ENCODE measurements around the gene GFOD1.
A peak's percentile ranks its signal among the peaks of the same experiment; 100 is the strongest.

GFOD1 gene

DNA sequence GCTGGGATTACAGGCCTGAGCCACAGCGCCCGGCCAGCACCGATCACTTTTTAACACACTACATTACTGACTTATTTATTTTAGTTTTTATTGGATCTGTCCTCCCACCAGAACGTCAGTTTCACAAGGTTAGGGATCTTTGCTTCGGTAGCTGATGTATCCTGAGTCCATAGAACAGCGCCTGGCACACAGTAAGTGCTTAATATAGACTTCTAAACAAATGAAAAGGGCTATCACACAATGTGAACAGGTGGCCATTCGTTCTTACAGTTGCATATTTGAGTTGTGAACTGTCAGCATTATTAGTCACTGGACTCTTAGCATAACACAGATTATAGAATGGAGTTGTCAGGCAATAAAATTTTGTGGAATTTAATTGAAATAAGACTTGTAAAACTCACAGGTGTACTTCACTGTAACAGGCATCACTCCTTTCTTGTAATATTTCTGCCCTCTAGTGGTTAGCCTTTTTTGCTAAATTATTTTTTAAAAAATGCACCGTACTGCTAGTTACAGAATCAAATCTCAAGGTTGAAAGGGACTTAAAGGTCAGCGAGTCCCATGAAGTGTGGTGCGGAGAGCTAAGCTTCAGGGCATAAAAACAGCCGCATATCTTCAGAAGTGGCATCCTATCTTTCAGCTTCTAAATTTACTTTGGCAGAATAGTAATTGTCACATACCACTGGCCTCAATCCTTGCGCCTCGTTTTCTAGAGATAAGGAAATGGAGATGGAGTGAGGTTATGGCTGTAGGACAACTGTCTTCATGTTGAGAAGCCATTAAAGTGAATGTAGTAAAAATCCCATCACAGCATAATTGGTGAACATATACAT lies 155.7 kb downstream of the GFOD1 start:
- Histone ChIP-seq H4K20me1 (ENCODE audit: control insufficient read depth, insufficient read depth, low read depth, low read length) (no peaks in the 10 kb centered on the region), H3K4me2 (ENCODE audit: low read length) (no peak overlapping the region), H3K9me3 (ENCODE audit: control insufficient read depth, insufficient read depth, low read length) (no peaks in the 10 kb centered on the region), H3K9me2 (replicated peaks; ENCODE audit: control insufficient read depth, low read length) (no peaks in the 10 kb centered on the region), H3K36me3 (ENCODE audit: control insufficient read depth, low read length) (no peaks in the 10 kb centered on the region), H3K27me3 (ENCODE audit: control insufficient read depth, low read length) (no peaks in the 10 kb centered on the region), H3K4me1 (ENCODE audit: control insufficient read depth, low read length) (peaks cover 21% of the 10 kb centered on the region), H3F3A (ENCODE audit: control insufficient read depth, insufficient read depth) (peaks cover 6% of the 10 kb centered on the region; the same call in 1 of the 2 replicates), H3K4me3 (ENCODE audit: low read length) (no peak overlapping the region), H3K27ac (ENCODE audit: low read depth, low read length) (no peak overlapping the region), H3K79me2 (ENCODE audit: control insufficient read depth, low read length) (peaks cover 6% of the 10 kb centered on the region; the same call in 1 of the 2 replicates)
- TF ChIP-seq, protein P1, sequence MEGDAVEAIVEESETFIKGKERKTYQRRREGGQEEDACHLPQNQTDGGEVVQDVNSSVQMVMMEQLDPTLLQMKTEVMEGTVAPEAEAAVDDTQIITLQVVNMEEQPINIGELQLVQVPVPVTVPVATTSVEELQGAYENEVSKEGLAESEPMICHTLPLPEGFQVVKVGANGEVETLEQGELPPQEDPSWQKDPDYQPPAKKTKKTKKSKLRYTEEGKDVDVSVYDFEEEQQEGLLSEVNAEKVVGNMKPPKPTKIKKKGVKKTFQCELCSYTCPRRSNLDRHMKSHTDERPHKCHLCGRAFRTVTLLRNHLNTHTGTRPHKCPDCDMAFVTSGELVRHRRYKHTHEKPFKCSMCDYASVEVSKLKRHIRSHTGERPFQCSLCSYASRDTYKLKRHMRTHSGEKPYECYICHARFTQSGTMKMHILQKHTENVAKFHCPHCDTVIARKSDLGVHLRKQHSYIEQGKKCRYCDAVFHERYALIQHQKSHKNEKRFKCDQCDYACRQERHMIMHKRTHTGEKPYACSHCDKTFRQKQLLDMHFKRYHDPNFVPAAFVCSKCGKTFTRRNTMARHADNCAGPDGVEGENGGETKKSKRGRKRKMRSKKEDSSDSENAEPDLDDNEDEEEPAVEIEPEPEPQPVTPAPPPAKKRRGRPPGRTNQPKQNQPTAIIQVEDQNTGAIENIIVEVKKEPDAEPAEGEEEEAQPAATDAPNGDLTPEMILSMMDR (IDR thresholded peaks at IDR 0.05; ENCODE audit: low read depth, low read length, poor library complexity, severe bottlenecking) = peak; percentile 72
- TF ChIP-seq EZH2phosphoT487 (IDR thresholded peaks at IDR 0.05; ENCODE audit: borderline replicate concordance, low read length) = no peak

DNA sequence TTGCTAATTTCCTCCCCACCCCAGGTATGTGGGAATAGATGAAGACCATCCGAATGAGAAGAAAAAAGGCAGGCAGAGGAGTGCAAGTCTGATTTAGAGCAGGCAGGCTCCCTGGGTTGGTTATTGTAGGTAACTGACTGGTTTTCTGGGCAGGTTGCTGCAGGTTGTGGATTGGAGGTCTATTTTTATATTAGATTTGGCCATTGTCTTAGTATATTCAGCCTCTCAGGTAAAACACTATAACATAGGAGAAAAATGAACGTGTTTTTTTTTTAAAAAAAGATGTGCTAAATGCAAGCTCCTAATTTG lies 158.6 kb downstream of the GFOD1 start:
- Histone ChIP-seq H3K4me3 (ENCODE audit: low read length) (peak overlapping the region; percentile 90), H3K27ac (ENCODE audit: low read depth, low read length) (0 out of 2 replicates have a peak overlapping the region, but pooled peaks have one; percentile 32), H3K4me1 (ENCODE audit: control insufficient read depth, low read length) (peaks cover 18% of the 10 kb centered on the region), H3K9me3 (ENCODE audit: control insufficient read depth, insufficient read depth, low read length) (no peaks in the 10 kb centered on the region), H3K36me3 (ENCODE audit: control insufficient read depth, low read length) (no peaks in the 10 kb centered on the region; the same call in 1 of the 2 replicates), H4K20me1 (ENCODE audit: control insufficient read depth, insufficient read depth, low read depth, low read length) (no peaks in the 10 kb centered on the region), H3K27me3 (ENCODE audit: control insufficient read depth, low read length) (no peaks in the 10 kb centered on the region), H3K79me2 (ENCODE audit: control insufficient read depth, low read length) (peaks cover 6% of the 10 kb centered on the region; the same call in 1 of the 2 replicates), H3K9me2 (replicated peaks; ENCODE audit: control insufficient read depth, low read length) (no peaks in the 10 kb centered on the region), H3K4me2 (ENCODE audit: low read length) (peak overlapping the region; percentile 85), H3F3A (ENCODE audit: control insufficient read depth, insufficient read depth) (peaks cover 6% of the 10 kb centered on the region; the same call in 1 of the 2 replicates)
- TF ChIP-seq, protein P1 (IDR thresholded peaks at IDR 0.05; ENCODE audit: low read depth, low read length, poor library complexity, severe bottlenecking) = no peak
- no peak for TF ChIP-seq EZH2phosphoT487 (IDR thresholded peaks at IDR 0.05; ENCODE audit: borderline replicate concordance, low read length)

DNA sequence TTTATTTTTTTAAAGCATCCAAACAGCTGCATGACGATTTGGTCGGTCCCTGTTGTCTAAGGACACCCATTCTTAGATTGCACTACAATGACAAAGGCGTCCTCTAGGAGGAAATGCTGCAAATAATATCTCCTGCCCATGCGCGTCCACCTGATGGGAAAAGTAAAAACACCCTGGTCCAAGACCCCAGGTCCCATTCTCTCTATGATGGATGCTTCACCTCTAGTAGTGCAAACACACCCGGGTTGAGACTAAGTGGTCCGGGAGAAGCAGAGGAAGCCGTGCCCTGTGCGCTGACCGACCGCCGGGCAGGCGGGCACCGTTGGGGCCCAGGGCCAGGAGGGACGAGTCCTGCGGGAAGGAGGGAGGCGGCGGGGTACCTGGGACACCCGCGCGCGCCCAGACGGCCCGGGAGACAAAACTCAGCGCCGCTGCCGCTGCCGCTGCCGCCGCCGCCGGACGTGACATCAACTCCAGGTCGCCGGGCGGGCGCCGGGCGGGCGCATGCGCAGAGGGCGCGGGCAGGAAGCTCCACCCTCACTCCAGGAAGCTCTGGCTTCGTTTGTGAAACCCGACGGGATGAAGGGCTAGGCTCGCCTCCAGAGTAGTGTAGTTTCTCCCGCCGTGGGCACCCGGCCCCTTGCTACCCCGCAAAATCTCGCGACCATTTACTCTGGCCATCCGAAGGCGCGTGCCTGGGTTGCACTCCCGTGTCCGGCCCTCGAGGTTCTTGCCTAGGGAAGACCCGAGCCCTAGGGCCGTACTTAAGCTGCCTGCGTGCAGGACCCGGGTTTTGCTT lies 159.1 kb downstream of the GFOD1 start, which contains the start of gene TBC1D7:
Gene TBC1D7, minus strand, starts transcription at position 462 of the 799 bp plus-strand sequence. CDS start 1,639 bp downstream, outside the sequence.
- no peaks in the 10 kb centered on the region for H3K27me3 ChIP-seq (ENCODE audit: control insufficient read depth, low read length)

More for the DNA sequence above, 159.1 kb downstream of the GFOD1 start, which contains the start of gene TBC1D7:
- H3F3A ChIP-seq (ENCODE audit: control insufficient read depth, insufficient read depth) = peaks cover 6% of the 10 kb centered on the region; the same call in 1 of the 2 replicates
- H3K4me1 ChIP-seq (ENCODE audit: control insufficient read depth, low read length) = peaks cover 18% of the 10 kb centered on the region
- H3K36me3 ChIP-seq (ENCODE audit: control insufficient read depth, low read length) = no peaks in the 10 kb centered on the region; the same call in 1 of the 2 replicates
- H3K9me2 ChIP-seq (replicated peaks; ENCODE audit: control insufficient read depth, low read length) = no peaks in the 10 kb centered on the region
- TF ChIP-seq EZH2phosphoT487 (IDR thresholded peaks at IDR 0.05; ENCODE audit: borderline replicate concordance, low read length) = no peak
- TF ChIP-seq, protein P1 (IDR thresholded peaks at IDR 0.05; ENCODE audit: low read depth, low read length, poor library complexity, severe bottlenecking) = no peak
- H3K4me2 ChIP-seq (ENCODE audit: low read length) = peak within 1 kb of the TSS; percentile 85
- H3K9me3 ChIP-seq (ENCODE audit: control insufficient read depth, insufficient read depth, low read length) = no peaks in the 10 kb centered on the region
- H4K20me1 ChIP-seq (ENCODE audit: control insufficient read depth, insufficient read depth, low read depth, low read length) = no peaks in the 10 kb centered on the region
- peak within 1 kb of the TSS; percentile 90 for H3K4me3 ChIP-seq (ENCODE audit: low read length)
- peak within 1 kb of the TSS; percentile 42 for H3K27ac ChIP-seq (ENCODE audit: low read depth, low read length)
- H3K79me2 ChIP-seq (ENCODE audit: control insufficient read depth, low read length) = peaks cover 6% of the 10 kb centered on the region; the same call in 1 of the 2 replicates
